ENCODE data around the gene MPPED1. TPM values are rescaled to one million over a fixed set of nuclear protein-coding genes. Genes with fewer than 3 reads are reported as not detected.

MPPED1 gene
- total RNA-seq, 1 donor from 2014 or later, result 0.18 TPM

DNA sequence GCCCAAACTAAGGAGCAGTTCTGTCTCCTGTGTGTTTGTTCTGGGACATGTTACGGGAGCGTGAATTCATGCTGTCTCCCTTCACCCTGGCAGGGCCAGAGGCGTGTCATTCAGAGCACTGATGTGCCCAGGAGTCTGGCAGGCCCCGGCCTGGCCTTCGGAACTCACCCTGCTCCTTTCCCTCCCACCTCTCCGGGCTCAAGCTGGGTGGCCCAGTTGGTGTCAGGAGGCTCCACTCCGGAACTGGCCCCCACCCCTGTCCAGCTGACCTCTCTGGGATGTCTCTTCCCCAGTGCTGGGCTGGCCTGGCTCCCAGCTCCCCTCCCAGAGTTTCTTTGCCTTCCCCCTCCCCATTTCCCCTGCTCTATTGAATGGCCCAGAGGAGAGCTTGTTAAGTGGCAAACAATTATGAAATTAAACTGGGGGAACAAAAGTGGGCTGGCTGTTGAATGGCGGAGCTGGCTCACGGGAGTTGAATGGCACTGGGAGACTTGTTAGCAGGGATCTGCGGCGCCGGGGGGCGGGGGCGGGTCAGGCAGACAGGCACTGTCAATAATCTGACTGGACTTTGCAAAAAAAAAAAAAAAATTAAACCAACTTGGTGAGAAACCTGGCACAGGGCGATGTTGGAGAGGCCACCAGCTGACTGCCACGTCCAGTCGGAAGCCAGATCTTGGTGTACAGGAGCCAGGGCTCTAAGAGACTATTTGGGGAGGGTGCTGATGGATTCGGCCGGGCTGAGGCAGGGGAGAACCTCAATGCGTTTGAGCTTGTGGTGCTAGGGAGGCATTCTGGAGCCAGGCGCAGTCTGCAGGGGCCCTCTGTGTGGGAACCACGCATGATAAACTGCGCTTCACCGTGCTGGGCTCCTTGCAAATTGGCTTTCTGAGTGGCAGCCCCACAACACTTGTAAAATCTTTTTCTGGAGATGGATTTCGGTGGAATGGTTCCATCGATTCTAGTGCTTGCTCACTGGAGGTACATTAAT is 1.3 kb downstream of the MPPED1 start:
- no peak for DNase-seq (ENCODE audit: low spot score)
- Mint-ChIP-seq H3K36me3 (ENCODE audit: low read depth, unreplicated experiment) (no peaks in the 10 kb centered on the region), H3K27ac (ENCODE audit: unreplicated experiment) (no peak overlapping the region), H3K4me1 (ENCODE audit: unreplicated experiment) (no peaks in the 10 kb centered on the region), H3K27me3 (ENCODE audit: unreplicated experiment) (peaks cover 24% of the 10 kb centered on the region), H3K9me3 (ENCODE audit: unreplicated experiment) (no peaks in the 10 kb centered on the region), H3K4me3 (ENCODE audit: unreplicated experiment) (peak overlapping the region; percentile 70)
- TF ChIP-seq, protein P1, sequence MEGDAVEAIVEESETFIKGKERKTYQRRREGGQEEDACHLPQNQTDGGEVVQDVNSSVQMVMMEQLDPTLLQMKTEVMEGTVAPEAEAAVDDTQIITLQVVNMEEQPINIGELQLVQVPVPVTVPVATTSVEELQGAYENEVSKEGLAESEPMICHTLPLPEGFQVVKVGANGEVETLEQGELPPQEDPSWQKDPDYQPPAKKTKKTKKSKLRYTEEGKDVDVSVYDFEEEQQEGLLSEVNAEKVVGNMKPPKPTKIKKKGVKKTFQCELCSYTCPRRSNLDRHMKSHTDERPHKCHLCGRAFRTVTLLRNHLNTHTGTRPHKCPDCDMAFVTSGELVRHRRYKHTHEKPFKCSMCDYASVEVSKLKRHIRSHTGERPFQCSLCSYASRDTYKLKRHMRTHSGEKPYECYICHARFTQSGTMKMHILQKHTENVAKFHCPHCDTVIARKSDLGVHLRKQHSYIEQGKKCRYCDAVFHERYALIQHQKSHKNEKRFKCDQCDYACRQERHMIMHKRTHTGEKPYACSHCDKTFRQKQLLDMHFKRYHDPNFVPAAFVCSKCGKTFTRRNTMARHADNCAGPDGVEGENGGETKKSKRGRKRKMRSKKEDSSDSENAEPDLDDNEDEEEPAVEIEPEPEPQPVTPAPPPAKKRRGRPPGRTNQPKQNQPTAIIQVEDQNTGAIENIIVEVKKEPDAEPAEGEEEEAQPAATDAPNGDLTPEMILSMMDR (IDR thresholded peaks at IDR 0.05; ENCODE audit: unreplicated experiment), result no peak

DNA sequence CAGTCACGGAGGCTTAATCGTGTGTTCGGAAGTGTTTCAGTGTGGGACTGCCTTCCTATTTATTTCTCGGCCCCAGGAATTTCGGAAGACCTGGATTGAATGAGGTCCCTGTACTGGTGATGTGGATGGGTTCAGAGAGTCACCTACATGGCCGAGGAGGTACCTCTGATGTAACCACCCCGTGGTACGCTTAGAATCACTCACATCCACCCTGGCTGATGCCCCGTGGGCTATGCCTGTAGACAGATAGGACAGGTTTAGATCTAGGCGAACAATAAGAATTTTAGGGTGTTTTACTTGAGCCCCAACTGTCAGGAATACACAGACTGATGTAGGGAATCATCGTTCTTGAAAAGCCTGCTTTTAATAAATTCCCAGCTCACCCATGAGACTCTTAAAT is 2.0 kb downstream of the MPPED1 start:
- DNase-seq (ENCODE audit: low spot score), result no peak
- Mint-ChIP-seq H3K9me3 (ENCODE audit: unreplicated experiment) (no peaks in the 10 kb centered on the region), H3K27ac (ENCODE audit: unreplicated experiment) (no peak overlapping the region), H3K4me3 (ENCODE audit: unreplicated experiment) (no peak overlapping the region), H3K36me3 (ENCODE audit: low read depth, unreplicated experiment) (no peaks in the 10 kb centered on the region), H3K27me3 (ENCODE audit: unreplicated experiment) (peaks cover 24% of the 10 kb centered on the region), H3K4me1 (ENCODE audit: unreplicated experiment) (no peaks in the 10 kb centered on the region)
- TF ChIP-seq, protein P1 (IDR thresholded peaks at IDR 0.05; ENCODE audit: unreplicated experiment), result no peak

DNA sequence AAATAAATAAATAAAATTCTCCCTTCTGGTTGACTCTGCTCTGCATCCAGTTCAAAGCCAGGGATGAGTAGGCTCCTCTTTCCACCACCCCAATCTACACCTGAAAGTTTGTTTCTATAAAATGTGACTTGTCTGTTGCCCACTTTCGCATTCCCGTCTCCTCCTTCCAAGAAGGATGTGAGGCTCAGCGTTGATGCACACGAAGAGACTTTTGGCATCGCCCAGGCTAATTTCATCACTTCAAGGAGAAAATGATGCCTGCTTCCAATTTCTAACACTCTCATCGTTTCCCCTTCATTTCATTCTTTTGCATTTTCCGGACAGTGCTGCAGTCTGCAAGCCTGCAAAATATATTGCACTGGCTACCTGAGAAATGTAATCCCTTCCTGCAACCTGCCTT is 3.9 kb downstream of the MPPED1 start:
- H3K36me3 Mint-ChIP-seq (ENCODE audit: low read depth, unreplicated experiment), result no peaks in the 10 kb centered on the region
- TF ChIP-seq, protein P1 (IDR thresholded peaks at IDR 0.05; ENCODE audit: unreplicated experiment), result no peak
- H3K4me1 Mint-ChIP-seq (ENCODE audit: unreplicated experiment), result no peaks in the 10 kb centered on the region
- H3K4me3 Mint-ChIP-seq (ENCODE audit: unreplicated experiment), result no peak overlapping the region
- no peak for DNase-seq (ENCODE audit: low spot score)
- H3K27me3 Mint-ChIP-seq (ENCODE audit: unreplicated experiment), result peaks cover 18% of the 10 kb centered on the region
- H3K9me3 Mint-ChIP-seq (ENCODE audit: unreplicated experiment), result no peaks in the 10 kb centered on the region
- no peak overlapping the region for H3K27ac Mint-ChIP-seq (ENCODE audit: unreplicated experiment)

DNA sequence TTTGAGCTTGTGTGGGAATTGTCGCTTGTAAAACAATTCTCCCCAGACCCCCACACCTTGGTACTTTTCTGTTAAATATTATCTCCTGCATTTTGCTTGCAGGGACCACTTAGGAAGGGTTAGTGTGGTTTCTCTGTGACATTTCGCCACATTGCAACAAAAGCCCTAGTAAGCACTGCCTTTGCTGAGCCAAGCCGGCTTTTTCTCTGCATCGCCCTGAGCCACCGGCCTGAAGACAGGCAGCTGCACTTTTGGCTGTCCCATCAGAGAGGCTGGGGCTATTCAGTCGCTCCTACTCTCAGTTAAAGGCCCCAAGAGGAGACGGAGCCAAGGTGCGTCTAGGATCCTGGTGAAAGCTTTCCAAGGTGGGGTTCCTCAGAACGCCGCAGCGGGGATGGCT is 5.7 kb downstream of the MPPED1 start:
- Mint-ChIP-seq H3K36me3 (ENCODE audit: low read depth, unreplicated experiment) (no peaks in the 10 kb centered on the region), H3K4me3 (ENCODE audit: unreplicated experiment) (no peak overlapping the region), H3K4me1 (ENCODE audit: unreplicated experiment) (no peaks in the 10 kb centered on the region), H3K27ac (ENCODE audit: unreplicated experiment) (no peak overlapping the region), H3K27me3 (ENCODE audit: unreplicated experiment) (peaks cover 13% of the 10 kb centered on the region), H3K9me3 (ENCODE audit: unreplicated experiment) (no peaks in the 10 kb centered on the region)
- no peak for DNase-seq (ENCODE audit: low spot score)
- TF ChIP-seq, protein P1 (IDR thresholded peaks at IDR 0.05; ENCODE audit: unreplicated experiment), result no peak

Measured in endothelial cell (in vitro differentiated cells).